NCI-H2107 treated with DMSO at 0.1 percent for 48 hours (cell line): ENCODE results near the gene NTF3.
"Not testable (repeated sequence)": the region's sequence is repeated elsewhere in the genome, so short reads cannot be mapped to it uniquely, and the experiment has no call there.

Experiments used
- DNase-seq: peaks from one replicate; lab custom pipeline; 2025; ENCODE audit not compliant: unreplicated experiment; lab: John Stamatoyannopoulos, UW

Gene NTF3

DNA sequence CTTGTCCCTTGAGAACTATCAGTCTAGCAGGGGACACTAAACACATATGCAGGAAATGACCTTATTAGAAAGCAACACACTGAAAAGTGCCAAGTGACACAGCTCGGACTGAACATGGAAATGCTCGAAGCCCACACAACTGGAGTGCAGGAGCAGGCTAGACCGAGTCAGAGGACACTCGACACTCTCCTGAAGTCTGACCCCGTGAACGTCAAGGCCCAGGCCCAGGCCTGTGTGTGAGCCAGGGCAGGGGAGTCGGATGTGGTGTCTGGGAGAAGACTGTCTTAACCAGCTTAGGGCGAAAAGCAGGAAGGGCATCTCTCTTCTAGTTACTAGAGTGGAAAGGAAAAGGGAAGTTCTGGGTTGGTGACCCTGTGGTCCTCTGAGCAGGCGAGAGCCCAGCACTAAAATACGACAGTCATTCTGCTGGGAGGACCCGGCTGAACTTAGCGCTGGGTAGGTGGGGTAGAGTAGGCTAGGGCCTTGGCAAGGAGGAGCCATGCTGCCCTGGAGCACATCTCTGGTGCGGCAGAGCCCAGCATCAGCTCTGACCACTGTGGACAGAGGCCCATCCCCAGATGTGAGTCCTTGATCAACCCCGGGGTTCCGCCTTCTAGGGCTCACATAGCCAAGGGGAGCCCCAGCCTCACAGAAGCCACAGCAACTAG lies 93.0 kb downstream of the NTF3 start:
- no peak for DNase-seq

DNA sequence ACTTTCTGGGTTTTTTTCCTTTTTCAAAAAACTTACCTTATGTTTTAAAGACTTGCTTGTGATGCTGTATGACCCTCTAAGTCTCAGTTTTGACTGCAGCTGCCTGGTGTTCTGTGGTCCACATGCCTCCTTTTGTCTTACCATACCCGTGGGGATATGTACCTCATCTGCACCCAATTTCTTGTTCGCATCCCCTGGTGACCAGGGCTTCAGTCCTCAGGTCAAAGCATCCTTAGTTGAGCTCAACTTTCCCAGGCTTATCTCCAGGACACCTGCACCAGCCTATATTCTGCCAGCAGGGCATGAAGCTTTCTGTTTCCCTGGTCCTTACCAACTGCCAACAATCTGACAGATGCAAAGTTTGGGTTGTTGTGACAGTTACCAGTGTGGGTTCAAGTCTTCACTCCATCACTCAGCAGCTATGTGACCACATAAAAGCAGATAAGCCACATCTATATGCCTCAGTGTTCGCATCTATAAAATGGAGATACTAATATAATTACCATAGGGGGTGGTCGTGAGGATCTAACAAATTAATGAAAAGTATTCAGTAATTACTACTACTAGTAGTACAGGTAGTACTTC lies 94.0 kb downstream of the NTF3 start:
- DNase-seq = no peak

DNA sequence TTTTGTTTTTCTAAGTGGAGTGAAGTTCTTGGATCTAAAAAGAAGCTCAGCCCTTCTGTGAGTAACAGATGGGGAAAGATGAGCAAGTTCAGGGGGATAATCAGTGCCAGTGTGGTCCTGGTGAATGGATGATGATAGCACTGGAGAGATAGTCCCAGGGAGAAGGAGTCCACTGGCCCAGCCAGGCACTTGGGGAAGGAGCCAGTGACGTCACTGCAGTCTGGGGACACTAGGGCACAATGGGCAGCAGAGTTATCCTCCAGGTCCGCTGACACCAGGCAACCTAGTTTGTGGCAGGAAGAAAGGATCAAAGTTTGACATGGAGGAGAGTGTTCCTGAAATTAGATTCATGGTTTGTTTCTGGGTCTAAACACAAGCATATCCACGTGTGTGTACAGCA lies 101.5 kb downstream of the NTF3 start:
- DNase-seq = no peak

DNA sequence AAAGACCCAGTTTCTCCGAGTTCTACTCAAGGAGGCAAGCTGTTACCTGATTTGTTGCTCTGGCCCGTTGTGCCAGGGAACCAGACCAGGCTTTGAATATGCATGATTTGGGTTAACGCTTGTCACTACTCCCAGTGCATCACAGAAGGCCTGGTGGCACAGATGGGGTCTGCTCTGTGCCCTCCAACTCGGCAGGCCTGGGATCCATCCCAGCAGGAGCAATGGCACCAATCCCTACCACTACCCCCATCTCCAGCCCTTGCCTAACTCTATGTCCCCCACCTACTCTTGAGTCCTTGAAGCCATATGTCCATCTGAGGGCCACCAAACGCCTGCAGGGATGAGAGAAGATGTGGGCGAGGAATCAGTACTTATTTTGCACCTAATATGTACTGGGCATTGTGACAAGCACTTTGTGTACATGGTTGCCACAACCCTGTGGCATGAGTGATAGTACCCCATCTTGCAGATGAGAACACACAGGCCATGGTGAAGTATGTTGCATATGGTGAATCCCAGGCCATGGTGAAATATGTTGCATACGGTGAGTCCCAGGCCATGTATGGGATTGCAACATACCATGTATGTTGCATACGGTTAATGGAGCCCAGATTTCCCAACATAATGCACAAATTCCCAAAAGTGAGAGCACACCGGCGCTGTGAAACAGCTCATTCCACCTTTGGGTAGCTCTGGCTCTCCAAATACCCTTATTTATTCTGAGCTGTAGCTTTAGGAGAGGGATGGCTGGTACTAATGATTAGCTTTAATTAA lies 102.7 kb downstream of the NTF3 start:
- no peak for DNase-seq

DNA sequence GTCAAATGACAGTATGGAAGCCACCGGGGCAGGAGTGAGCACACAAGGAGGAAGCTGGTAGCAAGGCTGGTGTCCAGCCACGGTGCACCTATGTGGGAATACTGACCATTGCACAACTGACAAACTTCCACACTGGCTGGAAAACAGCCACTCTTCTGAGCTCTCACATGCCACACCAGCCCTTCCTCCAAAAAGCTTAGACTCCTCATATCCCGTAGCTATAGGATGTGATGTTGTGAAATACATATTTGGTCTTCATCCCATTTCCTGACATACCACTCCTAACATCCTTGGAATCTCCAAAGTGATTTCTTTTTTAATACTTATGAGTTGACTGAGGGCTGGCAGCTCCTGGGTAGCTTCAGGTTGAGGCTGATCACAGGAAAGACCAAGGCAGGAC lies 103.6 kb downstream of the NTF3 start:
- no peak for DNase-seq

DNA sequence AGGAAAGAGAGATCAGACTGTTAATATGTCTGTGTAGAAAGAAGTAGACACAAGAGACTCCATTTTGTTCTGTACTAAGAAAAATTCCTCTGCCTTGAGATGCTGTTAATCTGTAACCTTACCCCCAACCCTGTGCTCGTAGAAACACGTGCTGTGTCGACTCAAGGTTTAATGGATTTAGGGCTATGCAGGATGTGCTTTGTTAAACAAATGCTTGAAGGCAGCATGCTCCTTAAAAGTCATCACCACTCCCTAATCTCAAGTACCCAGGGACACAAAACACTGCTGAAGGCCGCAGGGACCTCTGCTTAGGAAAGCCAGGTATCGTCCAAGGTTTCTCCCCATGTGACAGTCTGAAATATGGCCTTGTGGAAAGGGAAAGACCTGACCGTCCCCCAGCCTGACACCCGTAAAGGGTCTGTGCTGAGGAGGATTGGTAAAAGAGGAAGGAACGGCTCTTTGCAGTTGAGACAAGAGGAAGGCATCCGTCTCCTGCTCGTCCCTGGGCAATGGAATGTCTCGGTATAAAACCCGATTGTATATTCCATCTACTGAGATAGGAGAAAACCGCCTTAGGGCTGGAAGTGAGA lies 105.2 kb downstream of the NTF3 start:
- DNase-seq = not testable (repeated sequence)

DNA sequence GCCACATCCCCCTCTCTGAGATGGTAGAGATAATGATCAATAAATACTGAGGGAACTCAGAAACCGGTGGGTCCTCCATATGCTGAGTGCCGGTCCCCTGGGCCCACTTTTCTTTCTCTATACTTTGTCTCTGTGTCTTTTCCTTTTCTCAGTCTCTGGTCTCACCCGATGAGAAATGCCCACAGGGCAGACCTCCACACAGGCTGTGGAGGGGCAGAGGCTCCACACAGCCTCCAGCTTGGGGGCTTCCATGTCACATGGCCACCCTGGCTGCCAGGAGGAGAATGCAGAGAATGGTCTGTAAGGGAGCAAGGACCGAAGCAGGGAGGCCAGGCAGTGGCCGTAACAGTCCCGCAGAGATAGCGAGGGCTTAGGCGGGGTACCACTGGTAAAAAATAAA lies 105.9 kb downstream of the NTF3 start:
- no peak for DNase-seq
